ENCODE data around the gene LRFN4.

- TF ChIP-seq RARB (CRISPR knock-in tag; IDR thresholded peaks at IDR 0.05) (no peak), ARNTL (CRISPR knock-in tag; IDR thresholded peaks at IDR 0.05; ENCODE audit: borderline replicate concordance, low read depth) (no peak), TOX (CRISPR knock-in tag; IDR thresholded peaks at IDR 0.05; ENCODE audit: borderline replicate concordance) (no peak), OSR1 (CRISPR knock-in tag; IDR thresholded peaks at IDR 0.05) (no peak), ZFP3 (CRISPR knock-in tag; IDR thresholded peaks at IDR 0.05) (no peak), PATZ1 (CRISPR knock-in tag; IDR thresholded peaks at IDR 0.05; ENCODE audit: borderline replicate concordance) (no peak), CREB5 (CRISPR knock-in tag; IDR thresholded peaks at IDR 0.05; ENCODE audit: low read depth) (no peak), ZC3H10 (CRISPR knock-in tag; IDR thresholded peaks at IDR 0.05) (no peak), SNAI2 (CRISPR knock-in tag; IDR thresholded peaks at IDR 0.05) (no peak), ZNF70 (CRISPR knock-in tag; IDR thresholded peaks at IDR 0.05) (no peak), GLIS3 (CRISPR knock-in tag; IDR thresholded peaks at IDR 0.05) (no peak), TCF4 (CRISPR knock-in tag; IDR thresholded peaks at IDR 0.05; ENCODE audit: borderline replicate concordance) (no peak), PPARA (CRISPR knock-in tag; IDR thresholded peaks at IDR 0.05; ENCODE audit: borderline replicate concordance) (no peak), ZFP30 (CRISPR knock-in tag; IDR thresholded peaks at IDR 0.05) (no peak)
Measured at GRCh38 chr11:66851698-66852465, 5.0 kb upstream of the LRFN4 start.

All from SK-N-SH treated with all-trans-retinoic acid at 6 μM for 48 hours (cell line).